SK-N-MC (cell line): ENCODE data around the gene DUSP12.

Experiments
- EZH2 ChIP-seq: fragments of 200-600 bp; sonication (generic); IDR thresholded peaks from one replicate; pipeline ENCODE4 v1.6.1; 2017; ENCODE audit warnings: antibody characterized with exemption
- FOXP2 ChIP-seq: optimal IDR thresholded peaks from 2 replicates; pipeline ENCODE3; 2011; ENCODE audit warnings: mild to moderate bottlenecking, moderate library complexity; ENCODE audit not compliant: insufficient read depth; ENCODE audit errors: extremely low read length, control extremely low read depth
- POLR2AphosphoS5 ChIP-seq: IDR thresholded peaks from 2 replicates; pipeline ENCODE4 v1.6.1; 2012; ENCODE audit warnings: mild to moderate bottlenecking, low read depth, low read length, borderline replicate concordance

DNA sequence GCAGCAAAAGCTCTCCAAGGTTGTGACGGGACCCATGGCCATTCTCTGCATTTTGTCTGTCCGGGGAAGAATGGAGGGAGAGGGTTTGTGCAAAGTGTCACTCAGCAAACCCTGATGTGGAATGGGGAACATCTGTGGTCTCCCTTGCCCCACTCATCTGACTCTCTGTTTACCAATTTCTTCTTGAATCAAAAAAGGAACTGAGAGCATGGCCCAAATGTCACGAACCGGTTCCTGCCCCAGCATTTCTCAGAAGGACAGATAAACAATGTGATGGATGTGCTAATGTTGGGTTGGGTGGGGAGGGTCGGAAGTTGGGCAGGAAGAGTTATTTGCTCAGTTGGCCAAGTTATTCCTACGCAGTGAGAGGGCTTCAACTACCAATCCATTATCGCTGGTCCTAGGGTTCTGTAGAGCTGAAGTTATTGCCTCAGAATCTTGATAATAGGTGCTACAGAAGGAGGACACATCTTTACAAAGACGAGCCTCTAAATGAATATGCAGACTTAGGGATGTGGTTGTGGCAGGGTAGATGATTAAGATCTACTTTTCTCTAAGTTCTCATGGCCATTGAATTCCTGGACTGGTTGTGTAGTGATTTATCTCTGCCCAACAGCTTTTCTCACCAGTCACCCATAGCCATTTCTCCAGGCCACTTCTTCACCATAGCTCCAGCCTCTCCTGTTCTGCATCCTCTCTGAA is 9.6 kb upstream of the DUSP12 start:
- TF ChIP-seq POLR2AphosphoS5 (no peak), EZH2 (no peak), FOXP2 (no peak)
